CD14-positive monocyte (primary cell): Measurements from ENCODE around the gene MLLT3. TPM values are rescaled to one million over a fixed set of nuclear protein-coding genes. Genes with fewer than 3 reads are reported as not detected.

Experiments used
- DNase-seq, 3 donors: peaks; one replicate each; pipeline ENCODE4 v3.0.0-alpha.2; 2011 to 2022
- H2AFZ ChIP-seq: 2 replicates; pipeline ENCODE4 v1.6.0; 2012; ENCODE audit warnings: mild to moderate bottlenecking, low read depth, low read length, inconsistent platforms; ENCODE audit not compliant: insufficient read depth, poor library complexity, severe bottlenecking
- H3K27ac ChIP-seq, 2 donors: 1 replicate in 1 of 2; 2 replicates in 1 of 2; pipeline ENCODE4 v1.5.1; 2012 to 2013; ENCODE audit warnings: low read length in 2 of 2, control low read depth in 1 of 2, inconsistent platforms in 1 of 2, low read depth in 1 of 2, mild to moderate bottlenecking in 1 of 2
- H3K27me3 ChIP-seq, 2 donors: one replicate each; pipeline versions ENCODE4 v1.6.0 to v1.6.1; 2011 to 2013; ENCODE audit warnings: low read length in 2 of 2; ENCODE audit not compliant: control insufficient read depth in 2 of 2, insufficient read depth in 2 of 2
- H3K36me3 ChIP-seq, 2 donors: replicated peaks in 1 of 2; 1 replicate in 1 of 2; 2 replicates in 1 of 2; pipeline versions ENCODE4 v1.5.1 to v1.6.1; 2012 to 2013; ENCODE audit warnings: low read length in 2 of 2, control low read depth in 1 of 2, inconsistent platforms in 1 of 2, mild to moderate bottlenecking in 1 of 2; ENCODE audit not compliant: insufficient read depth in 2 of 2, control insufficient read depth in 1 of 2
- H3K4me1 ChIP-seq, 2 donors: 1 replicate in 1 of 2; 2 replicates in 1 of 2; pipeline versions ENCODE4 v1.5.1 to v1.6.1; 2012 to 2013; ENCODE audit warnings: low read length in 2 of 2, control low read depth in 1 of 2, inconsistent platforms in 1 of 2, mild to moderate bottlenecking in 1 of 2, moderate library complexity in 1 of 2; ENCODE audit not compliant: insufficient read depth in 2 of 2, control insufficient read depth in 1 of 2
- H3K4me2 ChIP-seq: replicated peaks from 2 replicates; pipeline ENCODE3; 2012; ENCODE audit warnings: low read length, moderate library complexity, mild to moderate bottlenecking; ENCODE audit not compliant: poor library complexity, severe bottlenecking; ENCODE audit errors: extremely low read depth
- H3K4me3 ChIP-seq, 3 experiments: fragments of 200-600 bp in 1 of 3; sonication (generic) in 1 of 3; replicated peaks in 1 of 3; 1 replicate in 2 of 3; 2 replicates in 1 of 3; pipeline ENCODE4 v1.5.1; 2011 to 2013; ENCODE audit warnings: low read length in 3 of 3, mild to moderate bottlenecking in 3 of 3, control low read depth in 2 of 3, low read depth in 2 of 3, inconsistent platforms in 1 of 3, moderate library complexity in 1 of 3
- H3K79me2 ChIP-seq: 2 replicates; pipeline ENCODE4 v1.6.0; 2012; ENCODE audit warnings: mild to moderate bottlenecking, control low read depth, inconsistent platforms, low read length, moderate library complexity; ENCODE audit not compliant: insufficient read depth
- H3K9ac ChIP-seq: 2 replicates; pipeline ENCODE4 v1.6.0; 2017; ENCODE audit warnings: low read length, mild to moderate bottlenecking; ENCODE audit not compliant: insufficient read depth, poor library complexity, severe bottlenecking
- H3K9me3 ChIP-seq, 2 donors: replicated peaks in 1 of 2; 1 replicate in 1 of 2; 2 replicates in 1 of 2; pipeline versions ENCODE4 v1.5.1 to v1.6.1; 2012 to 2013; ENCODE audit warnings: low read length in 2 of 2, control low read depth in 1 of 2; ENCODE audit not compliant: control insufficient read depth in 1 of 2, insufficient read depth in 1 of 2
- H4K20me1 ChIP-seq: 2 replicates; pipeline ENCODE4 v1.6.0; 2012; ENCODE audit warnings: mild to moderate bottlenecking, low read length, control low read depth, moderate library complexity; ENCODE audit not compliant: insufficient read depth
- H3K27ac Mint-ChIP-seq, 7 donors: one replicate each; pipeline ENCODE4 v1.8.0; 2020; ENCODE audit warnings: mild to moderate bottlenecking in 7 of 7, mixed read lengths in 7 of 7, moderate library complexity in 6 of 7, inconsistent platforms in 2 of 7
- H3K27me3 Mint-ChIP-seq, 3 donors: one replicate each; pipeline ENCODE4 v1.8.0; 2021 to 2022; ENCODE audit warnings: low read depth in 3 of 3, mild to moderate bottlenecking in 3 of 3, mixed read lengths in 3 of 3, moderate library complexity in 3 of 3, inconsistent platforms in 1 of 3
- H3K36me3 Mint-ChIP-seq, 2 donors: one replicate each; pipeline ENCODE4 v1.8.0; 2020; ENCODE audit warnings: mixed read lengths in 2 of 2, inconsistent platforms in 1 of 2, mild to moderate bottlenecking in 1 of 2
- H3K4me1 Mint-ChIP-seq: one replicate; pipeline ENCODE4 v1.8.0; 2020; ENCODE audit warnings: mild to moderate bottlenecking, mixed read lengths
- H3K4me3 Mint-ChIP-seq, 2 donors: one replicate each; pipeline ENCODE4 v1.8.0; 2020; ENCODE audit warnings: mild to moderate bottlenecking in 2 of 2, mixed read lengths in 2 of 2, moderate library complexity in 1 of 2
- H3K9me3 Mint-ChIP-seq, 7 donors: one replicate each; pipeline ENCODE4 v1.8.0; 2020 to 2022; ENCODE audit warnings: mixed read lengths in 7 of 7, mild to moderate bottlenecking in 6 of 7, moderate library complexity in 6 of 7, inconsistent platforms in 2 of 7
- WGBS: methylation state at CpG from one replicate; pipeline ENCODE4 v1.1.5; 2013; ENCODE audit warnings: missing lambda C conversion rate; ENCODE audit not compliant: insufficient coverage; 5-methylcytosine and 5-hydroxymethylcytosine counted together
- intact Hi-C, 2 donors: fragments of 100-400 bp; cut with micrococcal nuclease; formaldehyde crosslinking; loops; one replicate each; pipeline versions ENCODE4 v1.15.0 to v1.15.1; 2023
- polyA plus RNA-seq, 3 donors: library from polyadenylated mRNA; depleted of rRNA in 1 of 3; unstranded in 2 of 3; stranded (reverse) in 1 of 3; fragments of 300-500 nt in 2 of 3; fragments of >200 nt in 1 of 3; fragmentation: Illumina TruSeq in 2 of 3; gene quantifications; 1 replicate in 2 of 3; 2 replicates in 1 of 3; pipeline ENCODE4 v1.2.3, GENCODE V29; 2012 to 2021
- TF ChIP-seq, protein P1 (sequence below): fragments of 200-600 bp; IDR thresholded peaks from one replicate; pipeline ENCODE4 v1.8.0; 2022; ENCODE audit warnings: antibody characterized with exemption, mild to moderate bottlenecking

Gene MLLT3
- polyA plus RNA-seq, 3 donors: 0.81 to 2.3 (median 1.5) TPM

DNA sequence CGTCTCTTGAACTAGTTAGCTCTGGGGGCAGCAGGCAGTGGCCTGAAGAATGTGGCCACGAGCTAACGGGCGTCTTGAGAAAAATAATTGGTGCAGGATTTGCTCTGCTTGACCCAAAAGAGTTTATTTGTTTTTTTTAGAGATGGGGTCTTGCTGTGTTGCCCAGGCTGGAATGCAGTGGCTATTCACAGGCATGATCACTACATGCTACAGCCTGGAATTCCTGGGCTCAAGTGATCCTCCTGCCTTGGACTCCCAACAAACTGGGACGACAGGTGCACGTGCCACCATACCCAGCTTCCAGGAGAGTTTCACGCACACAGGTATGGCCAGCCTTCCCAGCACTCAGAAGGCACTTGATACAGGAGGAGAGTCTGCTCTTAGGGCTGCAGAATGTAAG, 203.8 kb downstream of the MLLT3 start:
- no peaks in the 10 kb centered on the region for H3K79me2 ChIP-seq

DNA sequence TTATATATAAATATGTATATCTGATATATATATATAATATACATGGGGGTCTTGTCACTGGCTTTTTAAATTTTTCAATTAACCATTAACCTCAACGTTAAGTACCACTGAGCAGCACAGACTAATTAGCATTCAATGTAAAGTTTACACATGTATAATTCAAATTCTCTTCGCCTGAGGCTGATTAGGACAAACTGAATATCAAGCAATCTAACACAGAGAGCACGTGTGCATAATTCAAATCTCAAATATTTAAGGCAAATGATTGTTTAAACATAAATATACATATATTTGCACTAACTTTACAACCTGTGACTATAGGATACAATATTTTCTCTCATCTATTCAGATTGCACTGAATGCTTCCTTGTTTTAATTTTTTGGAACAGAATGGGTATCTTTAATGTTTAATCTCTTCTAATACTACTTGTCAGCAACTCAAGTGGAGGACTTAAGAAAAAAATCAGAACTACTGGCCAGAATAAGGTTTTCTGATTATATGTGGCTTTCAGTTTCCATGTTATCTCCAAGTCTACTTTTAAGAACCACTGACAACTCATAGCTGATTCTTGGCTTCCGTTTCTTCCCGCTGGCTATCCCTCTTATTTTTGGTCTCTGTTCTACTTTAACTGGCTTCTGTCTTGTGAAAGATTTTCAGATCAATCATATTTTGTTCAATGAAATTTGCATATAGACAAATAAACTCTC, 204.8 kb downstream of the MLLT3 start:
- H3K4me3 Mint-ChIP-seq: no peak overlapping the region
- TF ChIP-seq, protein P1, sequence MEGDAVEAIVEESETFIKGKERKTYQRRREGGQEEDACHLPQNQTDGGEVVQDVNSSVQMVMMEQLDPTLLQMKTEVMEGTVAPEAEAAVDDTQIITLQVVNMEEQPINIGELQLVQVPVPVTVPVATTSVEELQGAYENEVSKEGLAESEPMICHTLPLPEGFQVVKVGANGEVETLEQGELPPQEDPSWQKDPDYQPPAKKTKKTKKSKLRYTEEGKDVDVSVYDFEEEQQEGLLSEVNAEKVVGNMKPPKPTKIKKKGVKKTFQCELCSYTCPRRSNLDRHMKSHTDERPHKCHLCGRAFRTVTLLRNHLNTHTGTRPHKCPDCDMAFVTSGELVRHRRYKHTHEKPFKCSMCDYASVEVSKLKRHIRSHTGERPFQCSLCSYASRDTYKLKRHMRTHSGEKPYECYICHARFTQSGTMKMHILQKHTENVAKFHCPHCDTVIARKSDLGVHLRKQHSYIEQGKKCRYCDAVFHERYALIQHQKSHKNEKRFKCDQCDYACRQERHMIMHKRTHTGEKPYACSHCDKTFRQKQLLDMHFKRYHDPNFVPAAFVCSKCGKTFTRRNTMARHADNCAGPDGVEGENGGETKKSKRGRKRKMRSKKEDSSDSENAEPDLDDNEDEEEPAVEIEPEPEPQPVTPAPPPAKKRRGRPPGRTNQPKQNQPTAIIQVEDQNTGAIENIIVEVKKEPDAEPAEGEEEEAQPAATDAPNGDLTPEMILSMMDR: no peak
- WGBS: no CpG with 5 or more reads among the region's 5 CpGs
- no peak overlapping the region for H3K4me3 ChIP-seq
- peaks cover 0 to 2% (median 1%) of the 10 kb centered on the region in 3 donors for H3K27me3 Mint-ChIP-seq
- peaks cover 3 to 4% of the 10 kb centered on the region in 2 donors for H3K36me3 Mint-ChIP-seq
- H3K9me3 ChIP-seq: no peaks in the 10 kb centered on the region
- H3K27me3 ChIP-seq: no peaks in the 10 kb centered on the region
- H3K36me3 ChIP-seq: no peaks in the 10 kb centered on the region
- H3K9ac ChIP-seq: no peak overlapping the region
- H3K9me3 Mint-ChIP-seq: no peaks in the 10 kb centered on the region
- no peaks in the 10 kb centered on the region for H4K20me1 ChIP-seq
- no peak overlapping the region for H3K4me2 ChIP-seq
- no peak overlapping the region for H3K27ac ChIP-seq
- intact Hi-C loops: no loop called here
- DNase-seq: no peak
- H3K4me1 Mint-ChIP-seq: no peaks in the 10 kb centered on the region
- H2AFZ ChIP-seq: no peak overlapping the region
- no peak overlapping the region for H3K27ac Mint-ChIP-seq
- H3K4me1 ChIP-seq: no peaks in the 10 kb centered on the region
- H3K79me2 ChIP-seq: no peaks in the 10 kb centered on the region

More for the DNA sequence above, 203.8 kb downstream of the MLLT3 start:
- H4K20me1 ChIP-seq: no peaks in the 10 kb centered on the region
- Mint-ChIP-seq H3K4me1 (no peaks in the 10 kb centered on the region), H3K9me3 (no peaks in the 10 kb centered on the region), H3K27me3 (peaks cover 0 to 2% (median 1%) of the 10 kb centered on the region in 3 donors), H3K4me3 (no peak overlapping the region), H3K27ac (no peak overlapping the region), H3K36me3 (peaks cover 3% of the 10 kb centered on the region in 2 donors)
- TF ChIP-seq, protein P1: no peak
- no peak overlapping the region for H3K27ac ChIP-seq
- no peak overlapping the region for H2AFZ ChIP-seq
- whole genome bisulfite sequencing: 93% methylated on average over 3 of the region's 7 CpGs
- no peak overlapping the region for H3K4me3 ChIP-seq
- no peak overlapping the region for H3K4me2 ChIP-seq
- no peak overlapping the region for H3K9ac ChIP-seq
- H3K9me3 ChIP-seq: no peaks in the 10 kb centered on the region
- intact Hi-C loops: no loop called here
- no peaks in the 10 kb centered on the region for H3K27me3 ChIP-seq
- H3K36me3 ChIP-seq: no peaks in the 10 kb centered on the region
- DNase-seq: no peak
- H3K4me1 ChIP-seq: no peaks in the 10 kb centered on the region
